Brain microvascular endothelial cell (primary cell): Measurements from ENCODE around the gene GEMIN5.

Experiments
- DNase-seq: peaks from one replicate; pipeline ENCODE4 v3.0.0-alpha.2; 2020
- H3K27ac ChIP-seq: fragments of 250-450 bp; sonication (Bioruptor Pico); 2 replicates; pipeline ENCODE4 v1.5.1; 2020; ENCODE audit warnings: mild to moderate bottlenecking, moderate library complexity
- H3K27me3 ChIP-seq: fragments of 250-450 bp; sonication (Bioruptor Pico); replicated peaks from 2 replicates; pipeline ENCODE4 v1.5.1; 2020; ENCODE audit warnings: mild to moderate bottlenecking
- H3K36me3 ChIP-seq: fragments of 250-450 bp; sonication (Bioruptor Pico); replicated peaks from 2 replicates; pipeline ENCODE4 v1.5.1; 2020; ENCODE audit warnings: mild to moderate bottlenecking
- H3K4me3 ChIP-seq: 2 replicates; pipeline ENCODE4 v1.5.1; 2011; ENCODE audit warnings: low read depth, mild to moderate bottlenecking, control low read depth, low read length, moderate library complexity
- CTCF ChIP-seq: IDR thresholded peaks from 2 replicates; pipeline ENCODE4 v1.5.1; 2011; ENCODE audit warnings: low read depth, mild to moderate bottlenecking, moderate library complexity, low read length, control low read depth, inconsistent platforms; ENCODE audit errors: missing control alignments
- in situ Hi-C: cut with HindIII; loops from 2 replicates; pipeline ENCODE4 v1.10.0; 2017; ENCODE audit warnings: low sequenced_read_pairs, low pct_ligation_motif_present

Gene GEMIN5

GRCh38 chr5:154947778-154948177, 9.8 kb upstream of the GEMIN5 start:
- in situ Hi-C loops = no loop called here
- no peak for TF ChIP-seq CTCF

GRCh38 chr5:154945695-154946301, 7.8 kb upstream of the GEMIN5 start:
- Histone ChIP-seq H3K27me3 (no peaks in the 10 kb centered on the region), H3K36me3 (no peaks in the 10 kb centered on the region), H3K4me3 (no peak overlapping the region), H3K27ac (no peak overlapping the region)
- in situ Hi-C loops = no loop called here
- peak; percentile 47 for TF ChIP-seq CTCF
- DNase-seq = no peak

More at GRCh38 chr5:154947778-154948177, 9.8 kb upstream of the GEMIN5 start:
- Histone ChIP-seq H3K4me3 (no peak overlapping the region), H3K36me3 (no peaks in the 10 kb centered on the region), H3K27ac (no peak overlapping the region), H3K27me3 (no peaks in the 10 kb centered on the region)
- DNase-seq = no peak

GRCh38 chr5:154944716-154945115, 6.7 kb upstream of the GEMIN5 start:
- no peaks in the 10 kb centered on the region for H3K36me3 ChIP-seq
- no peak overlapping the region for H3K27ac ChIP-seq
- no peaks in the 10 kb centered on the region for H3K27me3 ChIP-seq
- DNase-seq = no peak
- in situ Hi-C loops = no loop called here
- TF ChIP-seq CTCF = no peak
- H3K4me3 ChIP-seq = no peak overlapping the region

GRCh38 chr5:154943527-154943926, 5.5 kb upstream of the GEMIN5 start:
- Histone ChIP-seq H3K4me3 (no peak overlapping the region), H3K27me3 (no peaks in the 10 kb centered on the region), H3K36me3 (no peaks in the 10 kb centered on the region), H3K27ac (no peak overlapping the region)
- no peak for TF ChIP-seq CTCF
- in situ Hi-C loops = no loop called here
- no peak for DNase-seq

- Histone ChIP-seq H3K4me3 (peak within 1 kb of the TSS; percentile 92), H3K27me3 (no peaks in the 10 kb centered on the region), H3K36me3 (no peaks in the 10 kb centered on the region), H3K27ac (peak within 1 kb of the TSS; percentile 12)
- TF ChIP-seq CTCF = no peak
- in situ Hi-C loops = no loop called here
- DNase-seq = peak; percentile 95
Observed at GRCh38 chr5:154940772-154941620, 3.0 kb upstream of the GEMIN5 start, which contains the start of gene MRPL22. TSS of gene MRPL22 (plus strand) at chr5:154941073. CDS start at chr5:154941111, 38 bp downstream.
